HEK293 (cell line): ENCODE measurements around the gene CSTA.

Experiments used
- KLF9 ChIP-seq: fragments of 450-650 bp; formaldehyde crosslinking; IDR thresholded peaks from 2 replicates; pipeline ENCODE4 v1.5.1; 2016; ENCODE audit warnings: missing biosample characterization, missing genetic modification characterization, low read depth
- SCRT2 ChIP-seq: fragments of 450-650 bp; formaldehyde crosslinking; IDR thresholded peaks from 2 replicates; pipeline ENCODE4 v1.5.1; 2016; ENCODE audit warnings: missing biosample characterization, missing genetic modification characterization
- SP3 ChIP-seq: fragments of 450-650 bp; formaldehyde crosslinking; IDR thresholded peaks from 2 replicates; pipeline ENCODE4 v1.5.1; 2016; ENCODE audit warnings: missing biosample characterization, missing genetic modification characterization
- ZBTB20 ChIP-seq: fragments of 450-650 bp; formaldehyde crosslinking; IDR thresholded peaks from 2 replicates; pipeline ENCODE4 v1.5.1; 2016; ENCODE audit warnings: missing biosample characterization, missing genetic modification characterization
- ZBTB8A ChIP-seq: fragments of 450-650 bp; formaldehyde crosslinking; IDR thresholded peaks from 2 replicates; pipeline ENCODE4 v1.5.1; 2016; ENCODE audit warnings: missing biosample characterization, missing genetic modification characterization
- ZNF140 ChIP-seq: fragments of 450-650 bp; formaldehyde crosslinking; IDR thresholded peaks from 2 replicates; pipeline ENCODE4 v1.5.1; 2016; ENCODE audit warnings: missing biosample characterization, missing genetic modification characterization
- ZNF157 ChIP-seq: fragments of 450-650 bp; formaldehyde crosslinking; IDR thresholded peaks from 2 replicates; pipeline ENCODE4 v1.5.1; 2016; ENCODE audit warnings: missing biosample characterization, missing genetic modification characterization
- ZNF274 ChIP-seq, 2 experiments: fragments of 200-500 bp in 1 of 2; fragments of 450-650 bp in 1 of 2; sonication (Bioruptor generic) in 1 of 2; formaldehyde crosslinking in 1 of 2; IDR thresholded peaks; 2 replicates each; pipeline versions ENCODE4 v1.5.1 to v1.6.1; 2014 to 2016; ENCODE audit warnings: borderline replicate concordance in 1 of 2, inconsistent platforms in 1 of 2, low read length in 1 of 2, missing biosample characterization in 1 of 2, missing genetic modification characterization in 1 of 2
- ZNF280D ChIP-seq: fragments of 450-650 bp; formaldehyde crosslinking; IDR thresholded peaks from 2 replicates; pipeline ENCODE4 v1.5.1; 2016; ENCODE audit warnings: missing biosample characterization, missing genetic modification characterization
- ZNF660 ChIP-seq: fragments of 450-650 bp; IDR thresholded peaks from 2 replicates; pipeline ENCODE4 v1.5.1; 2018; ENCODE audit warnings: missing biosample characterization, mild to moderate bottlenecking, missing genetic modification characterization
- TF ChIP-seq, protein P1 (sequence below): fragments of 450-650 bp; formaldehyde crosslinking; IDR thresholded peaks from 2 replicates; pipeline ENCODE4 v1.5.1; 2016; ENCODE audit warnings: missing biosample characterization, missing genetic modification characterization
- TF ChIP-seq, protein P2 (sequence below): fragments of 450-650 bp; IDR thresholded peaks from 2 replicates; pipeline ENCODE4 v1.5.1; 2018; ENCODE audit warnings: missing biosample characterization, missing genetic modification characterization
- TF ChIP-seq, protein P3 (sequence below): fragments of 450-650 bp; formaldehyde crosslinking; conservative IDR thresholded peaks from 2 replicates; pipeline ENCODE4 v1.5.1; 2016; ENCODE audit warnings: low read depth, missing biosample characterization, missing genetic modification characterization

- TF ChIP-seq SCRT2 (tag by site-specific recombination) = no peak
- no peak for TF ChIP-seq ZNF280D
- no peak for TF ChIP-seq ZNF157 (tag by site-specific recombination)
- TF ChIP-seq ZNF660 (tag by site-specific recombination) = no peak
- TF ChIP-seq ZNF274 (IDR thresholded peaks at IDR 0.05; ENCODE audit: low read length) = no peak
- no peak for TF ChIP-seq ZNF274 (tag by site-specific recombination; IDR thresholded peaks at IDR 0.05; ENCODE audit: borderline replicate concordance)
- TF ChIP-seq, protein P1, sequence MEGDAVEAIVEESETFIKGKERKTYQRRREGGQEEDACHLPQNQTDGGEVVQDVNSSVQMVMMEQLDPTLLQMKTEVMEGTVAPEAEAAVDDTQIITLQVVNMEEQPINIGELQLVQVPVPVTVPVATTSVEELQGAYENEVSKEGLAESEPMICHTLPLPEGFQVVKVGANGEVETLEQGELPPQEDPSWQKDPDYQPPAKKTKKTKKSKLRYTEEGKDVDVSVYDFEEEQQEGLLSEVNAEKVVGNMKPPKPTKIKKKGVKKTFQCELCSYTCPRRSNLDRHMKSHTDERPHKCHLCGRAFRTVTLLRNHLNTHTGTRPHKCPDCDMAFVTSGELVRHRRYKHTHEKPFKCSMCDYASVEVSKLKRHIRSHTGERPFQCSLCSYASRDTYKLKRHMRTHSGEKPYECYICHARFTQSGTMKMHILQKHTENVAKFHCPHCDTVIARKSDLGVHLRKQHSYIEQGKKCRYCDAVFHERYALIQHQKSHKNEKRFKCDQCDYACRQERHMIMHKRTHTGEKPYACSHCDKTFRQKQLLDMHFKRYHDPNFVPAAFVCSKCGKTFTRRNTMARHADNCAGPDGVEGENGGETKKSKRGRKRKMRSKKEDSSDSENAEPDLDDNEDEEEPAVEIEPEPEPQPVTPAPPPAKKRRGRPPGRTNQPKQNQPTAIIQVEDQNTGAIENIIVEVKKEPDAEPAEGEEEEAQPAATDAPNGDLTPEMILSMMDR (tag by site-specific recombination) = no peak
- TF ChIP-seq, protein P2, sequence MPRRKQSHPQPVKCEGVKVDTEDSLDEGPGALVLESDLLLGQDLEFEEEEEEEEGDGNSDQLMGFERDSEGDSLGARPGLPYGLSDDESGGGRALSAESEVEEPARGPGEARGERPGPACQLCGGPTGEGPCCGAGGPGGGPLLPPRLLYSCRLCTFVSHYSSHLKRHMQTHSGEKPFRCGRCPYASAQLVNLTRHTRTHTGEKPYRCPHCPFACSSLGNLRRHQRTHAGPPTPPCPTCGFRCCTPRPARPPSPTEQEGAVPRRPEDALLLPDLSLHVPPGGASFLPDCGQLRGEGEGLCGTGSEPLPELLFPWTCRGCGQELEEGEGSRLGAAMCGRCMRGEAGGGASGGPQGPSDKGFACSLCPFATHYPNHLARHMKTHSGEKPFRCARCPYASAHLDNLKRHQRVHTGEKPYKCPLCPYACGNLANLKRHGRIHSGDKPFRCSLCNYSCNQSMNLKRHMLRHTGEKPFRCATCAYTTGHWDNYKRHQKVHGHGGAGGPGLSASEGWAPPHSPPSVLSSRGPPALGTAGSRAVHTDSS (tag by site-specific recombination) = no peak
- TF ChIP-seq, protein P3, sequence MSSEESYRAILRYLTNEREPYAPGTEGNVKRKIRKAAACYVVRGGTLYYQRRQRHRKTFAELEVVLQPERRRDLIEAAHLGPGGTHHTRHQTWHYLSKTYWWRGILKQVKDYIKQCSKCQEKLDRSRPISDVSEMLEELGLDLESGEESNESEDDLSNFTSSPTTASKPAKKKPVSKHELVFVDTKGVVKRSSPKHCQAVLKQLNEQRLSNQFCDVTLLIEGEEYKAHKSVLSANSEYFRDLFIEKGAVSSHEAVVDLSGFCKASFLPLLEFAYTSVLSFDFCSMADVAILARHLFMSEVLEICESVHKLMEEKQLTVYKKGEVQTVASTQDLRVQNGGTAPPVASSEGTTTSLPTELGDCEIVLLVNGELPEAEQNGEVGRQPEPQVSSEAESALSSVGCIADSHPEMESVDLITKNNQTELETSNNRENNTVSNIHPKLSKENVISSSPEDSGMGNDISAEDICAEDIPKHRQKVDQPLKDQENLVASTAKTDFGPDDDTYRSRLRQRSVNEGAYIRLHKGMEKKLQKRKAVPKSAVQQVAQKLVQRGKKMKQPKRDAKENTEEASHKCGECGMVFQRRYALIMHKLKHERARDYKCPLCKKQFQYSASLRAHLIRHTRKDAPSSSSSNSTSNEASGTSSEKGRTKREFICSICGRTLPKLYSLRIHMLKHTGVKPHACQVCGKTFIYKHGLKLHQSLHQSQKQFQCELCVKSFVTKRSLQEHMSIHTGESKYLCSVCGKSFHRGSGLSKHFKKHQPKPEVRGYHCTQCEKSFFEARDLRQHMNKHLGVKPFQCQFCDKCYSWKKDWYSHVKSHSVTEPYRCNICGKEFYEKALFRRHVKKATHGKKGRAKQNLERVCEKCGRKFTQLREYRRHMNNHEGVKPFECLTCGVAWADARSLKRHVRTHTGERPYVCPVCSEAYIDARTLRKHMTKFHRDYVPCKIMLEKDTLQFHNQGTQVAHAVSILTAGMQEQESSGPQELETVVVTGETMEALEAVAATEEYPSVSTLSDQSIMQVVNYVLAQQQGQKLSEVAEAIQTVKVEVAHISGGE (tag by site-specific recombination) = no peak
- TF ChIP-seq ZBTB20 (tag by site-specific recombination) = no peak
- no peak for TF ChIP-seq SP3 (tag by site-specific recombination)
- TF ChIP-seq KLF9 (tag by site-specific recombination) = no peak
- no peak for TF ChIP-seq ZBTB8A (tag by site-specific recombination)
- TF ChIP-seq ZNF140 (tag by site-specific recombination) = no peak
These were observed 52.9 kb downstream of the CSTA start for GRCh38 chr3:122377975-122378374.
